ENCODE data around the gene POGLUT2. TPM values are rescaled to one million over a fixed set of nuclear protein-coding genes. Genes with fewer than 3 reads are reported as not detected.
A peak's percentile ranks its signal among the peaks of the same experiment; 100 is the strongest.
"Not testable (repeated sequence)": the region's sequence is repeated elsewhere in the genome, so short reads cannot be mapped to it uniquely, and the experiment has no call there.

POGLUT2 gene
- total RNA-seq, 6 donors from 2014 or later, result 1.6 to 8.4 (median 3.8) TPM

GRCh38 chr13:102784483-102784882 is 14.3 kb downstream of the POGLUT2 start:
- 89 to 90% methylated on average over 3 of the region's 3 CpGs for WGBS, 2 donors
- H3K4me3 ChIP-seq, result no peak overlapping the region
- H3K27ac ChIP-seq, result no peak overlapping the region
- no peak for ATAC-seq (ENCODE audit: low FRiP score in 2 of 2)
- no peaks in the 10 kb centered on the region for H3K9me3 ChIP-seq
- no peak for DNase-seq
- TF ChIP-seq EP300 (IDR thresholded peaks at IDR 0.05), result no peak
- no peaks in the 10 kb centered on the region for H3K4me1 ChIP-seq
- H3K36me3 ChIP-seq, result peaks cover 0 to 20% (median 0%) of the 10 kb centered on the region in 4 donors
- no peaks in the 10 kb centered on the region for H3K27me3 ChIP-seq

DNA sequence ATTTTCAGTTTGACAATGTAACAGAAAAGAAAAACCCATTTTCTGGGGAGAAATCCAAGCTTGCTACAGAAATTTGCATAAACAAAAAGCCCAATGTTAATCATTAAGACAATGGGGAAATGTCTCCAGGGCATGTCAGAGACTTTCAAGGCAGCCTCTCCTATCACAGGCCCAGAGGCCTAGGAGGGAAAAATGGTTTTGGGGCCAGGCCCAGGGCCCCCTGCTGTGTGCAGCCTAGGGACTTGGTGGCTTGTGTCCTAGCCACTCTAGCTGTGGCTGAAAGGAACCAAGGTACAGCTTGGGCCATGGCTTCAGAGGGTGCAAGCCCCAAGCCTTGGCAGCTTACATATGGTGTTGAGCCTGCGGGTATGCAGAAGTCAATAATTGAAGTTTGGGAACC is 17.2 kb downstream of the POGLUT2 start:
- Histone ChIP-seq H3K4me1 (no peaks in the 10 kb centered on the region), H3K27me3 (no peaks in the 10 kb centered on the region), H3K36me3 (peaks cover 0 to 6% (median 0%) of the 10 kb centered on the region in 4 donors), H3K4me3 (no peak overlapping the region), H3K27ac (no peak overlapping the region), H3K9me3 (no peaks in the 10 kb centered on the region)
- 100% methylated on average over 1 of the region's 1 CpG; no CpG with 5 or more reads in 1 of the 2 donors for WGBS, 2 donors
- TF ChIP-seq POLR2A (IDR thresholded peaks at IDR 0.05) (no peak), POLR2AphosphoS5 (IDR thresholded peaks at IDR 0.05) (no peak), EP300 (IDR thresholded peaks at IDR 0.05) (no peak), CTCF (IDR thresholded peaks at IDR 0.05) (no peak)
- DNase-seq (no peak), ATAC-seq (ENCODE audit: low FRiP score in 2 of 2) (no peak)

DNA sequence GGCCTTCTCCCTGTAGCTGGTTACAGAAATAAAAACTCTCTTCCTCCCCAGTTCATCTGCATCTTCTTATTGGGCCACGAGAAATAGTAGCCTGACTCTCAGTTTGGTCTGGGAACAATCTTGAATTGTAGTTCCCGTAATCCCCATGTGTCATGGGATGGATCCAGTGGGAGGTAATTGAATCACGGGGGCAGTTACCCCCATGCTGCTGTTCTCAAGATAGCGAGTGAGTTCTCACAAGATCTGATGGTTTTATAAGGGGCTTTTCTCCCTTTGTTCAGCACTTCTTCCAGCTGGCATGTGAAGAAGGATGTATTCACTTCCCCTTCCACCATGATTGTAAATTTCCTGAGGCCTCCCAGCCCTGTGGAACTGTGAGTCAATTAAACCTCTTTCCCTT is 18.1 kb downstream of the POGLUT2 start:
- H3K27me3 ChIP-seq; H3K4me3 ChIP-seq; H3K9me3 ChIP-seq; ATAC-seq (ENCODE audit: low FRiP score in 2 of 2); H3K27ac ChIP-seq; H3K4me1 ChIP-seq; DNase-seq; H3K36me3 ChIP-seq: not testable (repeated sequence)
- WGBS, 2 donors, result 92 to 95% methylated on average over 4 of the region's 4 CpGs

DNA sequence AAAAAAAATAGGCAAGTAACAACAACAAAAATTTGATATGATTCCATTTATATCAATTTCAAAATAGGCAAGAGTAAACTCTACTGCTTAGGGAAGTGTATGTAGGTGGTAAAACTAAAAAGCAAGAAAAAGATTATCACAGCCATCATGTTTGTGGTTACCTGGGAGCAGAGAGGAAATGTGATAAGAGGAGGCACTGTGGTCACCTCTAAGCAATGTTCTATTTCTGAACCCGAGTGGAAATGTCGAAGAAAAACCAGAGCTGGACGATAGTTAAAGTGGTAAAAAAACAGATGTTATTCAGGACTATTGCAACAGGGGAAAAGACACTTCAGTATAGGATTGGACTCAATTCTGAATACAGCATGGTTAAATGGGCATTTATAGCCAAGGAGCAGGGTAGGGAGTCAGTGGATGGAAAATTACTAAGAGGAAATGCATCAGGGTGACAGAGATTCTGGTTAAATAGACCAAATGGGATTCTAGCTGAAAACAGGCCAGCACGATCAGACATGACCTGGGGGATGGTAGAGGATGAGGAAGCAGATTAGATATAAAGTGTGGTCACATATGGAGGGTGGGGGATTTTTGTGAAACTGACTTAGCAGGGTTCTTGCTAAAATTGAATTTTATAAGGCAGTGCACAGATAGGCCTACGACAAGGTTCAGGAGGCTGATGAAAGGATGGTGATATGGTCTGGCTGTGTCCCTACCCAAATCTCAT is 19.2 kb downstream of the POGLUT2 start:
- peaks cover 0 to 1% (median 0%) of the 10 kb centered on the region in 4 donors for H3K36me3 ChIP-seq
- whole genome bisulfite sequencing, 2 donors, result 60% methylated on average over 5 of the region's 5 CpGs
- H3K27ac ChIP-seq, result peak overlapping the region in 1 of 4 donors; percentile 3
- DNase-seq, result no peak
- H3K4me3 ChIP-seq, result no peak overlapping the region
- no peak for ATAC-seq (ENCODE audit: low FRiP score in 2 of 2)
- no peaks in the 10 kb centered on the region for H3K9me3 ChIP-seq
- no peaks in the 10 kb centered on the region for H3K27me3 ChIP-seq
- no peaks in the 10 kb centered on the region for H3K4me1 ChIP-seq
- TF ChIP-seq POLR2AphosphoS5 (IDR thresholded peaks at IDR 0.05), result no peak
- TF ChIP-seq EP300 (IDR thresholded peaks at IDR 0.05), result no peak
- no peak for TF ChIP-seq CTCF (IDR thresholded peaks at IDR 0.05)
- TF ChIP-seq POLR2A (IDR thresholded peaks at IDR 0.05), result no peak

DNA sequence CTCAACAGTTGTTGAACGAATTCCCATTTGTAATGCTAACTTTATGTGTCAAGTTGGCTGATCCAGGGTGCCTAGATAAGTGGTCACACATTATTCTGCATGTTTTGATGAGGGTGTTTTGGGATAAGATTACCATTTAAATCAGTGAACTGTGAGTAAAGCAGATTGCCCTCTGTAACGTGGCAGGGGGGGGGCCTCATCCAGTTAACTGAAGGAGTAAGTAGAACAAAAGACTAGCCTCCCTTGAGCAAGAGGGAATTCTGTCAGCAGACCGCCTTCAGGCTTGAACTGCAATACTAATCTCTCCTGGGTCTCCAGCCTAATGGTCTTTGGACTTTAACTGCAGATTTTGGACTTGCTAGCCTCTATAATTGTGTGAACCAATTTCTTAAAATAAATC is 21.0 kb downstream of the POGLUT2 start:
- Histone ChIP-seq H3K4me1 (peaks cover under 1 to 9% (median 7%) of the 10 kb centered on the region in 4 donors), H3K27ac (no peak overlapping the region), H3K9me3 (no peaks in the 10 kb centered on the region), H3K27me3 (no peaks in the 10 kb centered on the region), H3K4me3 (no peak overlapping the region), H3K36me3 (no peaks in the 10 kb centered on the region)
- WGBS, 2 donors, result 84 to 92% methylated on average over 3 of the region's 3 CpGs
- ATAC-seq (ENCODE audit: low FRiP score in 2 of 2) (no peak), DNase-seq (no peak)
- no peak for TF ChIP-seq EP300 (IDR thresholded peaks at IDR 0.05)
- no peak for TF ChIP-seq CTCF (IDR thresholded peaks at IDR 0.05)
- no peak for TF ChIP-seq POLR2A (IDR thresholded peaks at IDR 0.05)
- no peak for TF ChIP-seq POLR2AphosphoS5 (IDR thresholded peaks at IDR 0.05)

- no peak overlapping the region for H3K4me3 ChIP-seq
- H3K36me3 ChIP-seq, result no peaks in the 10 kb centered on the region
- no peak for DNase-seq
- peaks cover 6 to 16% (median 13%) of the 10 kb centered on the region in 4 donors for H3K4me1 ChIP-seq
- no peak for TF ChIP-seq EP300 (IDR thresholded peaks at IDR 0.05)
- no peak for TF ChIP-seq POLR2AphosphoS5 (IDR thresholded peaks at IDR 0.05)
- no peak for TF ChIP-seq POLR2A (IDR thresholded peaks at IDR 0.05)
- TF ChIP-seq CTCF (IDR thresholded peaks at IDR 0.05), result no peak
- 82 to 87% methylated on average over 2 of the region's 2 CpGs for WGBS, 2 donors
- H3K27ac ChIP-seq, result no peak overlapping the region
- H3K9me3 ChIP-seq, result no peaks in the 10 kb centered on the region
- H3K27me3 ChIP-seq, result no peaks in the 10 kb centered on the region
- ATAC-seq (ENCODE audit: low FRiP score in 2 of 2), result no peak
Measured at GRCh38 chr13:102776271-102776670, 22.5 kb downstream of the POGLUT2 start.

Data from upper lobe of left lung (tissue), 6 donors.